Fibroblast of skin of left quadriceps (primary cell): Measurements from ENCODE around the gene DOCK10.

Source experiments
- DNase-seq, 2 experiments: peaks; one replicate each; pipeline ENCODE4 v3.0.0-alpha.2; 2013; ENCODE audit warnings: low read depth in 2 of 2

DOCK10 gene

DNA sequence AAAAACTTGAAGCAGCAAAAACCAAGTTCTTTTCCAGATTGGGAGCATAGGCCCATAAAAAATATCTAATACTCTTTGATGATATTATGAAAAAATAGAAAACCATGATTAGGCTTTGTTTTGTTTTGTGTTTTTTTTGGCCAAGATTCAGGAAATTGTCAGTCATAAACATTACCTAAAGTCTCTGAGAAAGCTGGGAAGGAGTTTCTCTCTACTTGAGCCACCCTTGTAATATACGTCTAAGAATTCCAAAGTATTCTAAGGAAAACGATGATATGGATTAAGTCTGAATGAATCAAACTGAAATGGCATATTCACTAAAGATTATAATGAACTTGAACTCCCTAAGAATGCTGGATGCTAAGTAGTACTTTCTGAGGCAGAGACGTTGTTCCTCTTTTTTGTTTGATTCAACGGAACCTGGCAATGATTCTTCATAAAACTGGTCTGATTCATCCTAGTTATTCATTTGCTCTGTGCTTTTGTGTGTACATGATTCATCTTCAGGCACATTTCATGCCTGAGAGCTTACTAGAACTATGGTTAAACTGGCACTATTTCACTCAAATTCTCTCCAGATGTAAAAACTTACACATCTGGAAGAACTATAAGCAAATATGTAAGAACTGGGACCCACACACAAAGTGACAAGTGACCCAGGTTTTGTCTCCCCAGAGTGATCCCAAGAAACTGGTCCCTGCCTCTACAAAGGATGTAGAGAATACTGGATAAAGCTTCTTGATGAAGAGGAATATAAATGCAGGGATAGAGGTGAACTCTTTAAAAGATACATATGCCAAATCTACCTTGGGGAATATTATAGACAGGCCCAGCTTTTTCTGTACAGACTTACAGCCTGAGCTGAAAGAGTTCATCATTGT, 159.7 kb downstream of the DOCK10 start:
- peak; percentile 86 to 87 for DNase-seq

GRCh38 chr2:224881846-224882245, 160.4 kb downstream of the DOCK10 start:
- DNase-seq = no peak

- no peak for DNase-seq
Measured at GRCh38 chr2:224876522-224876921, 165.7 kb downstream of the DOCK10 start.

GRCh38 chr2:224875841-224876240, 166.4 kb downstream of the DOCK10 start:
- no peak for DNase-seq

- DNase-seq = no peak
Measured at GRCh38 chr2:224875153-224875552, 167.1 kb downstream of the DOCK10 start.

GRCh38 chr2:224871813-224872212, 170.5 kb downstream of the DOCK10 start:
- DNase-seq = no peak

- no peak for DNase-seq
Measured at GRCh38 chr2:224870341-224870740, 171.9 kb downstream of the DOCK10 start.

GRCh38 chr2:224869601-224870233, 172.6 kb downstream of the DOCK10 start:
- peak; percentile 56 for DNase-seq

DNA sequence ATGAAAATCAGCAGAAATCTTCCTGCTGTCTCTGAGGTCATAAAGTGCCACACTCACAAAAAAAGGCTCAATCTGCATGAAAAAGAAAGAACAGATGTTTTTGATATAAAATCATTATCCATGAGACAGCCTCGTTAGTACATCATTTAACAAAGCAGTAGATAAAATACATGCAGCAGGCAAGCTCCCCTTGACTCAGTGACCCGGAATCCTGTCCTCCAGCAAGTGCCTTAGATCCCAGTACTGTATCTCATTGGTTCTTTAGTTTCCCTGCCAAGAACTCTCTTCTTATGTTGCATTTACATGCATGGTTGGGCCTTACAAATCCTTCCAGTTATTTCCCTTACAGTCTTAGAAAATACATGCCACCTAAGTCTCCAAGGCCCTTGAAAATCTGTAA, 177.3 kb downstream of the DOCK10 start:
- peak in 1 of 2 experiments; percentile 18 for DNase-seq

- no peak for DNase-seq
Measured at GRCh38 chr2:224861266-224861665, 181.0 kb downstream of the DOCK10 start.

DNA sequence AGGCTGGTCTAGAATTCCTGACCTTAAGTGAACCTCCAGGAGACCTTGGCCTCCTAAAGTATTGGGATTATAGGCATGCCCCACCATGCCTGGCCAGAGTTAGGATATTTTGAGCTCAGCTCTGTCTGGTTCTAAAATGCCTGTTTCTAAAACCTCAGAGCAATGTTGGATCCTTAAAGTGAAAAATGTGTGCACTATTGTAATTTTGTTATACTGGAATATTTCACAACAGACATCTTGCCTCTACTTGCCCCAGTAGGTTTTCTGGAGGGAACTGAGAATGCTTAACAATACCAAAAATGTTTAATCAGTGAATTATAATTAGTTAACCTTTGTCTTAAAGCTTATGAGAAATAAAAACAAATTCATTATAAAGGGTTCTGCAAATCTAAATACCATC, 181.5 kb downstream of the DOCK10 start:
- DNase-seq = no peak

DNA sequence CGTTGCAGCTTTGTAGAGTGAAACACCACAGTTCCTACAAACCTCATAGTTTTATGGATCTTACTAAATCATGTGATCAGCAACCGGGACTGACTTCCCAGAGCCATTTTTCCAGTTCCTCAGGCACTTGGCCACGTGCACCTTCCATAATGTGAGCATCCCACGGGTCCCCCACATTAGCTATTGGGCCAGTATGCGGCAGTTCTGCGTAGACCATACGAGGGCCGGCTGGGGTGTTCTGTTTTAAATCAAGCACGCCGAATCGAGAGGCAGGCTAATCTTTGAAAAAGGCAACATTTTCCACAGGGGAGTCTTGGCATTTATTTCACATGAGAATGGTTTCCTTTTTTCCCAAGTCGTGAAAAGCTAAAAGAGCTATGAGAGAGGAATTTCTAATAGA, 190.5 kb downstream of the DOCK10 start:
- no peak for DNase-seq

- DNase-seq = no peak
Measured at GRCh38 chr2:224850081-224850480, 192.2 kb downstream of the DOCK10 start.

DNA sequence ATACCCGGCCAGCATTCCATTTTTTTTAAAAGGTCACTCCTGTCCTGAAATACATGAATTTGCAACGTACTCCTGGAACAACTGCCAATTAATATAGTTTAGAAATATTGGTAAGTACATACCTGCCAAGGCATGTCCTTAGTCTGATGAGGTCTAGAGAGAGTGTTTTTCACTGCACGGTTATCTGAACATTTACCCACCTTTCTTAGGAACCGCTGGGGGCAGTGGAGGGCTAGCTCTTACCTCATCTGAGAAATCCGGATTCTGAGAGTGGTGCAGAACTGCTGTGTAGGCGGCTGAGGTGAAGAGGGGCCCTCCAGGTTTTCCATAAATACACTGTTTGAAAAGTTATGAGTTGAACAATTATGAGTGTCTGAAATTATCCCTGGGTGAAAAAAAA, 193.0 kb downstream of the DOCK10 start:
- no peak for DNase-seq

GRCh38 chr2:224847961-224848850, 194.1 kb downstream of the DOCK10 start:
- peak; percentile 59 to 61 for DNase-seq

DNA sequence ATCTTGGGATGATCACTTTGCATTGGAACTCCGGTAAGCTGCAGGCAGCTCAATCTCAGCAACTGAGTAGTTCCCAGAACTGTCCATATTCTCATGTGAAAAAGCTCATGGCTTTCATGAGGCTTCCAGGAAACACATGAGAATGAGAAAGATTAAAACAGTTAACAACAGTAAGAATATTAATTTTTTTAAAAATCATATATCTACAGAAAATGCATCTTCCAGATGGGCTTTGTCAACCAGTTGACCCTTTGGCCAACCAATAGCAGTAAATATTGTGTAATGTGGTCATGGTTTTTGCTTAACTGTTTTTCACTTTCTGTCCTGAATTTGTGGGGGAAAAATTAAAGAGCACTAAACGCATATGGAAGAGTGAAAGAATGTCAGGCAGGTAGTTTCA, 194.9 kb downstream of the DOCK10 start:
- DNase-seq = no peak

DNA sequence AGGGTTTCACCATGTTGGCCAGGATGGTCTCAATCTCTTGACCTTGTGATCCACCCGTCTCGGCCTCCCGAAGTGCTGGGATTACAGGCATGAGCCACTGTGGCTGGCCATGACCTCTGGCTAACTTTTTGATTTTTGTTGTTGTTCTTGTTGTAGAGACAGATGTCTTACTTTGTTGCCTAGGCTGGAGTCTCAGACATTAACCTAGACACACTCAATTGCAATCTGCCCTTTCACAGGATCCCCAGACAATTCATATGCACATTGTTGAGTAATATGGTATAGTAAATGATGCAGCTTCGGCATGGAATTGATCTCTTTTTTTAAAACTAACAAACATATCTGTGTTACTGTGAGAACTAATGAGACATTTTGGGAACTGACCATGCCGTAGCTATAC, 195.6 kb downstream of the DOCK10 start:
- no peak for DNase-seq

GRCh38 chr2:224846161-224846560, 196.1 kb downstream of the DOCK10 start:
- no peak for DNase-seq

GRCh38 chr2:224843141-224843540, 199.1 kb downstream of the DOCK10 start:
- no peak for DNase-seq

GRCh38 chr2:224841910-224842309, 200.4 kb downstream of the DOCK10 start:
- DNase-seq = no peak

DNA sequence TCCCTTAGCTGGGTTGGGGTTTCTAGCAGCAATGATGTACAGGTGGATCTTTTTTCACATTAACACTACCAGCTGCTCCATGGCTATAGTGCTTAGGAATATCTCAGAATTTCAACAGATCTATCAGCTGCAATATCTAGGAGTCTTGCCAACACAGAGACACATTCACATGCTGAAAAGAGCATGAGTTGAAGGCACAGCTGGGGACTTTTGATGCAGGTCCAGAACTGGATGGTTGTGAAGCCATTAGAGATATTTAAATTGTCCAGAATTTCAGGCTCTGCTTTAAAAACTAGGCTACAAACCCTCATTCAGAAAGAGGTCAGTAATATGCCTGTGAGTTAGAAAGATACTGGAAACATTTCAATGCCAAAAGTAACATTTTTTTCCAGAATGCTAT, 203.9 kb downstream of the DOCK10 start:
- peak; percentile 32 to 42 for DNase-seq

- DNase-seq = peak; percentile 39 to 49
Measured at GRCh38 chr2:224837558-224837957, 204.7 kb downstream of the DOCK10 start.
